DMS153 treated with DMSO at 0.1 percent for 48 hours (cell line): ENCODE measurements around the gene AK4.
A peak's percentile ranks its signal among the peaks of the same experiment; 100 is the strongest.
"Not testable (repeated sequence)": the region's sequence is repeated elsewhere in the genome, so short reads cannot be mapped to it uniquely, and the experiment has no call there.

Source experiments
- DNase-seq: peaks from one replicate; lab custom pipeline; 2025; ENCODE audit not compliant: unreplicated experiment; lab: John Stamatoyannopoulos, UW

The AK4 gene

DNA sequence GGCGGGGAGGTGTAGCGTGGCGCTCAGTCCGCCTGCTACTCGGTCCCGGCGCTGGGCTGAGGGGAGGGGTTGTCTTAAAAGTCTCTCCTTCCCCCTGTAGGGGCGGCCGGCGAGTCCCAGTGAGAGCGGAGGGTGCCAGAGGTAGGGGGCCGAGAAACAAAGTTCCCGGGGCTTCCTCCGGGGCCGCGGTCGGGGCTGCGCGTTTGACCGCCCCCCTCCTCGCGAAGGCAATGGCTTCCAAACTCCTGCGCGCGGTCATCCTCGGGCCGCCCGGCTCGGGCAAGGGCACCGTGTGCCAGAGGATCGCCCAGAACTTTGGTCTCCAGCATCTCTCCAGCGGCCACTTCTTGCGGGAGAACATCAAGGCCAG, at the start of gene AK4:
AK4 (plus strand) TSS at position 26 of the 370 bp plus-strand sequence; CDS start at position 231, 205 bp downstream.
- not testable (repeated sequence) for DNase-seq

GRCh38 chr1:65103807-65104206, 44.2 kb upstream of the AK4 start:
- no peak for DNase-seq

DNA sequence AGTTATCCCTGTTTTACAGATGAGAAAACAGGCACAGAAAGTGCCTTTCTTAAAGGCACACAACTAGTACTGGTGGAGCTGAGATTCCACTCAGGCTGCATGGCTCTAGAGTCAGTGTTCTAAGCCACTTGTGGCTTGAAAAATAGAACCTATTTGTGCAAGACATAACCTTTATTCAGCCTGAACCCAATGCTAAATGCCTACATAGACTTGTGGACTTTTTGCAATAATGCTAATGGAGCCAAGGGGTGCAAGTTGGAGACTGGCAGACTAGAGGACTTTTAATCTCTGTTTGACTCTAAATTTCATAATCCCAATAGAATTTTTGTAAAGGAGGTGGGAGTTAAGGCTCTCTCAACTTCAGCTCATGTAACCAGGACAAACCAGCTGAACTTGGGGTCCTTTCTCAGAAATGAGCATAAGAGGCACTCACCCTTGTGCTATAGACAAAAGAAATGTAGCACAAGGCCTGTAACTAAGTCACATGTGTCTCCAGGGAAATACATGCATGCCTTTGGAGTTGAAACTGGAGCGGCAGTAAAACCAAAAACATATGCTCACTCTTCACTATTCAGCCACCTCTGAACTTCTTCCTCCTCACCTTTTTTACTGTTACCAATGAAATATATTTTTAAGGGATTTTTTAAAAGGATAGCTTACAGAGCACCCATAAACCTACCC, 43.0 kb upstream of the AK4 start:
- no peak for DNase-seq

GRCh38 chr1:65105596-65105995, 42.4 kb upstream of the AK4 start:
- DNase-seq: no peak

GRCh38 chr1:65108025-65108642, 39.9 kb upstream of the AK4 start:
- peak; percentile 47 for DNase-seq

- no peak for DNase-seq
These were observed 38.5 kb upstream of the AK4 start for GRCh38 chr1:65109487-65109886.

- DNase-seq: no peak
These were observed 35.2 kb upstream of the AK4 start for GRCh38 chr1:65112811-65113210.

DNA sequence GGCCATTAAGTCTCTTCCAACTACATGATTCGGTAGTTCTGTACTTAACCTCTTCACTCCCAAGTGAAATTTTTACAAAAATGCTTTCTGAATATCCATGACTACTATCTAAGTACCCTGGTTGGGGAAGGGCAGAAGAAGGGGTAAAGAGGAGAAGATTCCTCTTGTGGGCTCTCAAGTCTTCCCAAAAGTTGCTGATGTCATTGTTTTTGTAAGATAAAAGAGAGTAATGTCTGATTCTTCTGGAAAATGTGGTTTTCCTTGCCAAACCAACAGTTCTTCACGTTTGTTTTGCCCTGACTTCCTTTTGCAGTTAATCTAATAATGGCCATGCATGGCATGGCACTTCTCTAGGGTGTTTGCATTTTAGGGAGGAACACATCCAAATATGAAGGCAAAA, 34.7 kb upstream of the AK4 start:
- DNase-seq: no peak

DNA sequence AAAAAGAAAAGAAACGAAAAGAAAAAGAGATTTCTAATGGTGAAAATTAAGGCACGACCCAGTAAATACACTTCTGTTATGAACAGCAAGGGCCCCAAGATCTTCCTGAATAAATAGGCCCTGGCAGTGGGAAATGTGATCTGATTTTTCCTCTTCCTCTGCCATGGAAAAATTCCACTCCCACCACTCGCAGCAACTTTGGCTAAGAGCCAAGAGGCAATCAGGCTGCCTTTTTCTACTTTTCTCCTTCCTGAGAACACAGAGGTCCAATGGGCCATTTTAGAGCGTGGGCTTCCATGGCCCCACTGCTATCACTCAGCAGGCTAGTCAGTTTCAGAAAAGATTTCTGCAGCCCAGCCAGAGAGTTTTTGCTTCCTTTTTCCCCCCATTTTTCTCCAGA, 33.7 kb upstream of the AK4 start:
- no peak for DNase-seq

- no peak for DNase-seq
These were observed 28.1 kb upstream of the AK4 start for GRCh38 chr1:65119951-65120350.

DNA sequence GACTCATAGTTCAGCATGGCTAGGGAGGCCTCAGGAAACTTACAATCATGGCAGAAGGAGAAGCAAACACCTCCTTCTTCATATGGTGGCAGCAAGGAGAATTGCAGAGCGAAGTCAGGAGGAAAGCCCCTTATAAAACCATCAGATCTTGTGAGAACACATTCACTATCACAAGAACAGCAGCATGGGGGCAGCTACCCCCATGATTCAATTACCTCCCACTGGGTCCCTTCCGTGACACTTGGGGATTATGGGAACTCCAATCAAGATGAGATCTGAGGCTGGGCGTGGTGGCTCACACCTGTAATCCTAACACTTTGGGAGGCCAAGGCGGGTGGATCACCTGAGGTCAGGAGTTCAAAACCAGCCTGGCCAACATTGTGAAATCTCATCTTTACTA, 18.9 kb upstream of the AK4 start:
- not testable (repeated sequence) for DNase-seq

DNA sequence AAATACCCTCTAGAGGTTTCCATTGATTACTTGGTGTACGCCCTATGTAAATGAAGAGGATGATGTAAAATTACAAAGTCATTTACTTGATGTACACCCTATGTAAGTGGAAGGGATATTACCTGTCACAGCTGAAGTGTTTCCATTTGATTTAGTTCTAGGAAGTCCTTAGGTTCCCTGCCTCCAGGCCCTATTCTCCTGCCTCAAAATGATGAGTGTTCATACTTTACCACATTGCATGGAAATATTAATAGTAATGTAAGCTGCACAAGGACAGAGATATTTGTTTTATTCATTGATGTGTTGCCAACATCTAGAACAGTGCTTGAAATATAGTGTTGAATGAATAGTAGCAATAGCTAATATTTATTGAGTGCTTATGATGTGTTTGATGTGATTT, 9.5 kb upstream of the AK4 start:
- no peak for DNase-seq

GRCh38 chr1:65139793-65140192, 8.2 kb upstream of the AK4 start:
- not testable (repeated sequence) for DNase-seq

DNA sequence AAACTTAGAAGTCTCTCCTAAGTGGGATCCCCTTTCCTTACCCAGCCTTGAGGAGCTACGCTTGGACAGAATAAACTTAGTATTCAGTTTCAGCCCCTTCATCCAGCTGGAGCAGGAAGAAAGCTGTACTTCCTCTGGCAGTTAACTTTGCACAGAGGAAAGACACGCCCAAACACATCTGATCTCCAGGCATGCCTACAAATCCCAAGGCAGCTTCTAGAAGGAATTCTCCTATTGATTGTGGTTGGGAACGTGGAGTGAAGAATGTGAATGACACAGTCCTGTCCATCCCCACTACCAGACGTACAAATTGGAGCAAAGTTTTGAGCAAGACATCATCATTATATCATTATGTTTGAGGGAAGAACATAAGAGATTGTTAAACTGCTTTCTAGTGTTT, 6.6 kb upstream of the AK4 start:
- no peak for DNase-seq

GRCh38 chr1:65141918-65142317, 6.1 kb upstream of the AK4 start:
- no peak for DNase-seq

DNA sequence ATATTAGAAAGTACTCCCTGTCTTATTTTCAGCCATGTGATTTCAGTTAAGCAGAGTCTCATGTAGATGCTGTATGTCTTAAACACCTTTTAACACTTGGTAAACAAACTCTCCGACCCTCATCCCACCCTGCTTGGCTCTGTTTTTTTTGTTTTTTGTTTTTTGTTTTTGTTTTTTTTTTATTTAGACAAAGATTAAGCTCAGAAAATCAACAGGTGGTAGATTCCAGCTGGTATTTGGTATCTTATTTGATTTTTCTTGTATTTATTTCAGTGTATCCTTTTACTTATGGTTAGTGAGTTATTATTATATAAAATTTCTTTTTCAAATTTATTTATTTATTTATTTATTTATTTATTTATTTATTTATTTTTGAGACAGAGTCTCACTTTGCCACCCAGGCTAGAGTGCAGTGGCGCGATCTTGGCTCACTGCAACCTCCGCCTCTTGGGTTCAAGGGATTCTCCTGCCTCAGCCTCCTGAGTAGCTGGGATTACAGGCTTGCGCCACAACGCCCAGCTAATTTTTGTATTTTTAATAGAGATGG, 4.8 kb upstream of the AK4 start:
- not testable (repeated sequence) for DNase-seq

DNA sequence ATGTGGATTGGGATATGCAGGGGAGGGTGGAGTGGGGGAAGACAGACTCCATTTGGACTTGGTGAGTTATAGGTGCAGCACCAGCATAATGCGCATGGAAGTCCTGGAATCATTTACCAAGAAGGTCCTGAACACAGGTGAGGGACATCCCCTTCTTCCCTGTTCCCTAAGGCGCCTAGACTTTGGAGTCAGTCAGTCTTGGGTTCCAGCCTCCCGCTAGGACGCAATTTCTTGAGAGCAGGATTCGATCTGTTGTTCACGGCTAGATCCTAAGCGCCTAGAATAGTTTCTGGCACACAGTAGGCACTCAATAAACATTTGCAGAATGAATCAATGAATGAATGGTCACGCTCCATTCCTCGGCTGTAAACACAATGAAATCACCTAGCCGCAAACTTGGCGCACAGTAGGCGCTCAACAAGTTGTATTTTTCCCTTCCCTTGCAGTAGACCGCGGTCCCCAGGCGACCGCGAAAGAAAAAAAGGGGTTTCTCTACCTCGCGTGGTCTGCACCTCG, 1.0 kb upstream of the AK4 start:
- no peak for DNase-seq

DNA sequence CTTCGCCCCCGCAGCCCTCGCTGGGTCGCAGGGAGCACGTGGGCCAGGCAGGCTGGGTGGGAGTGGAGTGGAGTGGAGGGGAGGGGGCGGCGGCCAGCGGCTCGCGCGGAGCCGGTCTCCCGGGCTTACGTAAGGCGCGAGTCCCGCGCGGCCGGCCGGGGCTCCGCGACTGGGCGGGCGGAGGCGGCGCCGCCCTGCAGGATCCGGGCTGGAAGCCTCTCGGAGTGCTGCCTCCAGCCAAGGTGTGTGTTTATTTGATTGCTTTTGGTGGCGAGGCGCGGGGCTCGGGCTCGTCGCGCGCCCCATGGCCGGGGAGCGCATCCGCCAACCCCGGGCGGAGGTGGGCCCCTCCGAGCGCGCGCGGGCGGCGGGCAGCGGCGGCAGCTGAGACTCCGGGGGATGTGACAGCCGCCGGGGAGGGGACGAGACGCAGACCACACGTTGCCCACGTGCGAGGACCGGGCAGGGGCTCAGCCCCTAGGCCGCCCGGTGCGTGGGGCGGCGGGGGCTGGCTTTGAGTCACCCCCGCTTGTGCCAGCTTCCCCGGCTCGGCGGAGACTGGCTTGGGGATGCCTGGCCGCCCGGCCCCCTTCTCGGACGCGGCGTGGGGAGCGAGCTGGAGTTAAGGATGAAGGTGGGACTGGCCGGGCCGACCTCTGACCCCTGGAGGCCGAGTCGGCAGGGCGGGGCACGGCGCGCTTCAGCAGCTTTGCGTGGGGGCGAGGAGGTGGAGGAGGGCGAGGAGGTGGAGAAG, 402 bp upstream of the AK4 start:
- DNase-seq: no peak

DNA sequence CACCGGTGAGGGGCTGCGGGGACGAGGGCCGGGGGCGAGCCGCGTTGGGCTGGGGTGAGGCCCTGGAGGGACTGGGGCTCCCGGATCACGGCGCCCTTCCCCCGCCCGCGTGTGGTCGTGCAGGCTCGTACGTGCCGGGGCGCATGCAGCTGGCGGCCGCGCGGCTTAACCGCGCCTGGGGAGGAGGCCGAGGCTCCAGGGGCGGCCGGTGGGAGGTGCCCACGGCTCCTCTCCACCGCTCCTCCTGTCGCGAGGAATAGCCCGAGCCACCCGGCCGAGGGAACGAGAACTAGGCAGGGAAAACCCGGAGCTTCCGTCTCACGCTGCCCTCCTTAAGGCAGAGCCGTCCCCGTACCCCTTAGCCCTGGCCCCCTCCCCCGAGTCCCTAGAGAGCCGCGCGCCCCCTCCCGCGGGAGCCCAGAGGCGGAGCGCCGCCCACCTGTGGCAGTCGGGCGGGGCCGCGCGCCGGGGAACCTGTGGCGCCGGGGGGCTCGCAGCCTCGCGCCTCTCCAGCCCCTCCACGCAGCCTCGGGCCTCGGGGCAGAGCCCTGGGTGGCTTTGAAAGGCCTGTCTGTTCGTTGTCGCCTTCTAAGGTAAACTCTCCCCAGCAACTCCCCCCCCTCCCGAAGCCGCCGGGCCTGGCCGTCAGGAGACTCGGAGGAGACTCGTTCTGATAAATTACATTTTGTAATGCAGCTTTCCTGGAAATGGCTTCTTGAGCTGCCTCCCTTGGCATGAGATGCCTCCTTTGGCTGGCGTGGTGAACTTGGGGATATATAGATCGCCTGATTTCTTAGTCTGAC, 746 bp downstream of the AK4 start:
- no peak for DNase-seq

DNA sequence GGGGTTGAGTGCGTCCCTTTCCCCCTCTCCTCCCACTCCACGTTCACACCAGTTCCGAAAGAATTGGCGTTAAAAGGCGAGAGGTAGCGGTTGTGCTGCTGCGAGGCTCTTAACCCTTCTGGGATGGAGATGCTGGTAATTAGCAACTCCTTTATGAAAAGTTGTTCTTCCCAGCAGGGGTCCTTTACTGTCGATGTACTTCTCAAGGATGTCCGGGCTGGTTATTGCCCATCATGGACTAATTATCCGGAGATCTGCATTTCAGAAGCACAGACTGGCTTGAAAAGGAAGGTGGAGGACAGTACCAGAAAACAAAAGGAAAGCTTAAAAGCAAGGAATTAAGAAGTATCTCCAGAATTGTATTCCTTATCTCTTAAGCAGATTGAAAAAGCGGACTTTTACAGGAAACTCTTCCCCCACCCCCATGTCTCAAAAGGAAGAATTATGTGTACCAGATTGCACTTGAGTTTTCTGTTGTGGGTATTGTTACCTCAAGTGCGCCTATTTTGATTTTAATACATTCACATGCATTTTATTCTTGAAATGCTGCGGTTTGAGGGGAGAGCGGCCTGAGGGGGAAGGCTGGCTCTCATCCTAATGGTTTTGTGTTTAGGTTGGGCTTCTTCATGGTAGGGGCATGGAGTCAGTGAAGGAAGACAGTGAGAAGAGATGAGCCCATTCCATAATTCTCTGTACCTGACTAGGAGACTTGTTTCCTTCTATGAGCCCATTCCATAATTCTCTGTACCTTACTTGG, 1.5 kb downstream of the AK4 start:
- no peak for DNase-seq
